Measurements from ENCODE around the gene SUN1. TPM values are rescaled to one million over a fixed set of nuclear protein-coding genes. Genes with fewer than 3 reads are reported as not detected.
"Not testable (repeated sequence)": the region's sequence is repeated elsewhere in the genome, so short reads cannot be mapped to it uniquely, and the experiment has no call there.

Gene SUN1
- total and polyA plus RNA-seq, 5 donors from 2014 or later, result 46.8 to 90.0 (median 54.4) TPM

- Mint-ChIP-seq H3K36me3 (peaks cover 4% of the 10 kb centered on the region), H3K9me3 (peaks cover 0 to 4% (median 0%) of the 10 kb centered on the region in 7 donors), H3K4me3 (no peak overlapping the region), H3K27me3 (no peaks in the 10 kb centered on the region), H3K4me1 (peaks cover 0 to 5% (median 0%) of the 10 kb centered on the region in 4 donors), H3K27ac (no peak overlapping the region)
- Histone ChIP-seq H3K4me3 (ENCODE audit: low read depth, low read length) (no peak overlapping the region), H3K36me3 (ENCODE audit: control insufficient read depth, insufficient read depth, low read length) (no peaks in the 10 kb centered on the region), H3K9me3 (ENCODE audit: control insufficient read depth in 2 of 2, low read length in 2 of 2) (no peaks in the 10 kb centered on the region), H3K27me3 (ENCODE audit: control insufficient read depth, insufficient read depth, low read length) (no peaks in the 10 kb centered on the region), H3K27ac (ENCODE audit: insufficient read depth, low read length, poor library complexity, severe bottlenecking) (no peak overlapping the region), H3K4me1 (ENCODE audit: control insufficient read depth, insufficient read depth, low read length, poor library complexity, severe bottlenecking) (peaks cover 7% of the 10 kb centered on the region)
- no peak for ATAC-seq (ENCODE audit: low read depth in 2 of 2)
- no peak for DNase-seq
Measured at GRCh38 chr7:903921-904755, 71.9 kb downstream of the SUN1 start.

GRCh38 chr7:904847-905246 lies 72.6 kb downstream of the SUN1 start:
- Mint-ChIP-seq H3K36me3 (peaks cover 4% of the 10 kb centered on the region), H3K27me3 (no peaks in the 10 kb centered on the region), H3K9me3 (peaks cover 0 to 4% (median 0%) of the 10 kb centered on the region in 7 donors), H3K27ac (no peak overlapping the region), H3K4me1 (peaks cover 0 to 8% (median under 1%) of the 10 kb centered on the region in 4 donors), H3K4me3 (no peak overlapping the region)
- H3K9me3 ChIP-seq (ENCODE audit: control insufficient read depth in 2 of 2, low read length in 2 of 2), result no peaks in the 10 kb centered on the region
- H3K36me3 ChIP-seq (ENCODE audit: control insufficient read depth, insufficient read depth, low read length), result no peaks in the 10 kb centered on the region
- H3K4me3 ChIP-seq (ENCODE audit: low read depth, low read length), result no peak overlapping the region
- ATAC-seq (ENCODE audit: low read depth in 2 of 2), result no peak
- no peak for DNase-seq
- H3K27ac ChIP-seq (ENCODE audit: insufficient read depth, low read length, poor library complexity, severe bottlenecking), result no peak overlapping the region
- H3K4me1 ChIP-seq (ENCODE audit: control insufficient read depth, insufficient read depth, low read length, poor library complexity, severe bottlenecking), result peaks cover 13% of the 10 kb centered on the region
- H3K27me3 ChIP-seq (ENCODE audit: control insufficient read depth, insufficient read depth, low read length), result no peaks in the 10 kb centered on the region

GRCh38 chr7:906776-907157 lies 74.5 kb downstream of the SUN1 start:
- DNase-seq (peak in 1 of 3 donors; percentile 52), ATAC-seq (ENCODE audit: low read depth in 2 of 2) (no peak)
- Histone ChIP-seq H3K9me3 (ENCODE audit: control insufficient read depth in 2 of 2, low read length in 2 of 2) (no peaks in the 10 kb centered on the region), H3K36me3 (ENCODE audit: control insufficient read depth, insufficient read depth, low read length) (no peaks in the 10 kb centered on the region), H3K27me3 (ENCODE audit: control insufficient read depth, insufficient read depth, low read length) (no peaks in the 10 kb centered on the region), H3K4me3 (ENCODE audit: low read depth, low read length) (no peak overlapping the region), H3K4me1 (ENCODE audit: control insufficient read depth, insufficient read depth, low read length, poor library complexity, severe bottlenecking) (peaks cover 15% of the 10 kb centered on the region), H3K27ac (ENCODE audit: insufficient read depth, low read length, poor library complexity, severe bottlenecking) (no peak overlapping the region)
- H3K4me3 Mint-ChIP-seq, result no peak overlapping the region
- peaks cover 5% of the 10 kb centered on the region for H3K27me3 Mint-ChIP-seq
- peaks cover 4% of the 10 kb centered on the region for H3K36me3 Mint-ChIP-seq
- no peak overlapping the region for H3K27ac Mint-ChIP-seq
- H3K4me1 Mint-ChIP-seq, result peaks cover 0 to 13% (median 3%) of the 10 kb centered on the region in 4 donors
- H3K9me3 Mint-ChIP-seq, result peaks cover 0 to 4% (median 0%) of the 10 kb centered on the region in 7 donors

GRCh38 chr7:907158-907980 lies 75.1 kb downstream of the SUN1 start:
- Mint-ChIP-seq H3K27ac (no peak overlapping the region), H3K9me3 (peaks cover 0 to 4% (median 0%) of the 10 kb centered on the region in 7 donors), H3K36me3 (peaks cover 4% of the 10 kb centered on the region), H3K4me1 (peaks cover 0 to 13% (median 3%) of the 10 kb centered on the region in 4 donors), H3K4me3 (no peak overlapping the region), H3K27me3 (peaks cover 5% of the 10 kb centered on the region)
- Histone ChIP-seq H3K4me1 (ENCODE audit: control insufficient read depth, insufficient read depth, low read length, poor library complexity, severe bottlenecking) (peaks cover 15% of the 10 kb centered on the region), H3K27me3 (ENCODE audit: control insufficient read depth, insufficient read depth, low read length) (no peaks in the 10 kb centered on the region), H3K9me3 (ENCODE audit: control insufficient read depth in 2 of 2, low read length in 2 of 2) (no peaks in the 10 kb centered on the region), H3K27ac (ENCODE audit: insufficient read depth, low read length, poor library complexity, severe bottlenecking) (no peak overlapping the region), H3K36me3 (ENCODE audit: control insufficient read depth, insufficient read depth, low read length) (no peaks in the 10 kb centered on the region), H3K4me3 (ENCODE audit: low read depth, low read length) (no peak overlapping the region)
- DNase-seq (peak in 2 of 3 donors; percentile 33 to 39), ATAC-seq (ENCODE audit: low read depth in 2 of 2) (no peak)

- Mint-ChIP-seq H3K4me3 (peak overlapping the region in 1 of 4 donors; percentile 28), H3K9me3 (no peaks in the 10 kb centered on the region), H3K27ac (peak overlapping the region in 1 of 3 donors; percentile 26), H3K4me1 (peaks cover 0 to 13% (median 3%) of the 10 kb centered on the region in 4 donors), H3K36me3 (no peaks in the 10 kb centered on the region), H3K27me3 (peaks cover 7% of the 10 kb centered on the region)
- Histone ChIP-seq H3K36me3 (ENCODE audit: control insufficient read depth, insufficient read depth, low read length) (no peaks in the 10 kb centered on the region), H3K4me3 (ENCODE audit: low read depth, low read length) (no peak overlapping the region), H3K4me1 (ENCODE audit: control insufficient read depth, insufficient read depth, low read length, poor library complexity, severe bottlenecking) (peaks cover 15% of the 10 kb centered on the region), H3K9me3 (ENCODE audit: control insufficient read depth in 2 of 2, low read length in 2 of 2) (no peaks in the 10 kb centered on the region), H3K27ac (ENCODE audit: insufficient read depth, low read length, poor library complexity, severe bottlenecking) (no peak overlapping the region), H3K27me3 (ENCODE audit: control insufficient read depth, insufficient read depth, low read length) (no peaks in the 10 kb centered on the region)
- no peak for ATAC-seq (ENCODE audit: low read depth in 2 of 2)
- peak in 1 of 3 donors; percentile 30 for DNase-seq
Measured at GRCh38 chr7:908159-908581, 75.9 kb downstream of the SUN1 start.

- not testable (repeated sequence) for H3K36me3 Mint-ChIP-seq
- peak overlapping the region in 1 of 4 donors; percentile 28 for H3K4me3 Mint-ChIP-seq
Measured at GRCh38 chr7:908591-909357, 76.5 kb downstream of the SUN1 start.

More at GRCh38 chr7:908591-909357, 76.5 kb downstream of the SUN1 start:
- peak overlapping the region in 1 of 3 donors; percentile 26 for H3K27ac Mint-ChIP-seq
- DNase-seq (peak; percentile 35 to 59 (median 59)), ATAC-seq (ENCODE audit: low read depth in 2 of 2) (peak; percentile 50 to 81)
- H3K27me3 Mint-ChIP-seq, result peaks cover 10% of the 10 kb centered on the region
- not testable (repeated sequence) for H3K36me3 ChIP-seq (ENCODE audit: control insufficient read depth, insufficient read depth, low read length); H3K9me3 Mint-ChIP-seq; H3K9me3 ChIP-seq (ENCODE audit: control insufficient read depth in 2 of 2, low read length in 2 of 2); H3K27me3 ChIP-seq (ENCODE audit: control insufficient read depth, insufficient read depth, low read length); H3K27ac ChIP-seq (ENCODE audit: insufficient read depth, low read length, poor library complexity, severe bottlenecking); H3K4me3 ChIP-seq (ENCODE audit: low read depth, low read length)
- peaks cover 15% of the 10 kb centered on the region for H3K4me1 ChIP-seq (ENCODE audit: control insufficient read depth, insufficient read depth, low read length, poor library complexity, severe bottlenecking)
- peaks cover 0 to 13% (median 3%) of the 10 kb centered on the region in 4 donors for H3K4me1 Mint-ChIP-seq
